Neural cell (in vitro differentiated cells): ENCODE measurements around the gene COL18A1. TPM values are rescaled to one million over a fixed set of nuclear protein-coding genes. Genes with fewer than 3 reads are reported as not detected.

Experiments used
- H2AFZ ChIP-seq: fragments of 200-600, 300-800 bp; sonication (generic), shearing (Covaris generic); 2 replicates; pipeline ENCODE4 v1.6.0; 2014; ENCODE audit warnings: low read depth, mild to moderate bottlenecking, antibody characterized with exemption, low read length, moderate library complexity
- H3F3A ChIP-seq: fragments of 200-600 bp; shearing (Covaris generic); 2 replicates; pipeline ENCODE4 v1.6.1; 2016; ENCODE audit warnings: mild to moderate bottlenecking, moderate library complexity, mixed read lengths, antibody characterized with exemption, low read length; ENCODE audit not compliant: insufficient read depth, poor library complexity, severe bottlenecking
- H3K27ac ChIP-seq: fragments of 200-600, 300-800 bp; sonication (generic), shearing (Covaris generic); 2 replicates; pipeline ENCODE4 v1.5.1; 2014; ENCODE audit warnings: mild to moderate bottlenecking, low read length, moderate library complexity
- H3K27me3 ChIP-seq: fragments of 300-800, 200-600 bp; sonication (generic), shearing (Covaris generic); 2 replicates; pipeline ENCODE4 v1.6.0; 2014; ENCODE audit warnings: mild to moderate bottlenecking, low read depth, low read length, moderate library complexity; ENCODE audit not compliant: insufficient read depth
- H3K36me3 ChIP-seq: fragments of 300-800, 200-600 bp; sonication (generic), shearing (Covaris generic); 2 replicates; pipeline ENCODE4 v1.5.1; 2014; ENCODE audit warnings: mild to moderate bottlenecking, antibody characterized with exemption, low read length, moderate library complexity; ENCODE audit not compliant: insufficient read depth
- H3K4me2 ChIP-seq: fragments of 300-800, 200-600 bp; sonication (generic), shearing (Covaris generic); 2 replicates; pipeline ENCODE4 v1.6.0; 2014; ENCODE audit warnings: mild to moderate bottlenecking, low read length
- H3K4me3 ChIP-seq: fragments of 300-800, 200-600 bp; sonication (generic), shearing (Covaris generic); 2 replicates; pipeline ENCODE4 v1.5.1; 2014; ENCODE audit warnings: mild to moderate bottlenecking, low read length, moderate library complexity
- H3K79me2 ChIP-seq: fragments of 200-600 bp; shearing (Covaris generic); replicated peaks from 2 replicates; pipeline ENCODE4 v1.6.0; 2014; ENCODE audit warnings: mild to moderate bottlenecking, low read length, moderate library complexity; ENCODE audit not compliant: insufficient read depth
- H3K9ac ChIP-seq: fragments of 300-800, 200-600 bp; sonication (generic), shearing (Covaris generic); 2 replicates; pipeline ENCODE4 v1.6.1; 2016; ENCODE audit warnings: mild to moderate bottlenecking, low read length, mixed read lengths
- H3K9me2 ChIP-seq: fragments of 200-600 bp; shearing (Covaris generic); 2 replicates; pipeline ENCODE4 v1.6.1; 2016; ENCODE audit warnings: mild to moderate bottlenecking, low read length, mixed read lengths; ENCODE audit not compliant: insufficient read depth
- H3K9me3 ChIP-seq: fragments of 200-600, 300-800 bp; sonication (generic), shearing (Covaris generic); 2 replicates; pipeline ENCODE4 v1.6.1; 2016; ENCODE audit warnings: mild to moderate bottlenecking, mixed run types, low read length, moderate library complexity, mixed read lengths
- H4K20me1 ChIP-seq: fragments of 200-600 bp; shearing (Covaris generic); 2 replicates; pipeline ENCODE4 v1.6.1; 2016; ENCODE audit warnings: mild to moderate bottlenecking, mixed run types; ENCODE audit not compliant: insufficient read depth
- CTCF ChIP-seq: fragments of 450-650 bp; IDR thresholded peaks from 2 replicates; pipeline ENCODE4 v1.5.1; 2014; ENCODE audit warnings: antibody characterized with exemption, mild to moderate bottlenecking, moderate library complexity; ENCODE audit not compliant: poor library complexity, severe bottlenecking
- EP300 ChIP-seq: fragments of 450-650 bp; conservative IDR thresholded peaks from 2 replicates; pipeline ENCODE4 v1.6.1; 2014; ENCODE audit warnings: antibody characterized with exemption, mild to moderate bottlenecking, moderate library complexity; ENCODE audit not compliant: poor library complexity, severe bottlenecking
- EZH2 ChIP-seq: fragments of 200-600, 300-800 bp; shearing (Covaris generic), sonication (generic); IDR thresholded peaks from 2 replicates; pipeline ENCODE4 v1.6.1; 2014; ENCODE audit warnings: antibody characterized with exemption, low read length, borderline replicate concordance, mild to moderate bottlenecking; ENCODE audit not compliant: insufficient read depth, poor library complexity, severe bottlenecking
- MXI1 ChIP-seq: fragments of 450-650 bp; conservative IDR thresholded peaks from 2 replicates; pipeline ENCODE4 v1.6.1; 2014; ENCODE audit warnings: antibody characterized with exemption, mild to moderate bottlenecking; ENCODE audit not compliant: poor library complexity, severe bottlenecking
- POLR2AphosphoS5 ChIP-seq: IDR thresholded peaks from 2 replicates; pipeline ENCODE4 v1.6.1; 2012
- RAD21 ChIP-seq: fragments of 450-650 bp; conservative IDR thresholded peaks from 2 replicates; pipeline ENCODE4 v1.6.1; 2014; ENCODE audit warnings: antibody characterized with exemption, mild to moderate bottlenecking, moderate library complexity
- REST ChIP-seq: IDR thresholded peaks from 2 replicates; pipeline ENCODE4 v1.6.1; 2012; ENCODE audit warnings: borderline replicate concordance
- SMC3 ChIP-seq: fragments of 450-650 bp; conservative IDR thresholded peaks from 2 replicates; pipeline ENCODE4 v1.6.1; 2014; ENCODE audit warnings: antibody characterized with exemption, mild to moderate bottlenecking, moderate library complexity; ENCODE audit not compliant: poor library complexity
- TAF1 ChIP-seq: IDR thresholded peaks from 2 replicates; pipeline ENCODE4 v1.6.1; 2012; ENCODE audit warnings: low read depth
- polyA plus RNA-seq: library from polyadenylated mRNA; depleted of rRNA; stranded (reverse); fragments of >200 nt; gene quantifications from 2 replicates; pipeline ENCODE4 v1.2.3, GENCODE V29; 2014

The COL18A1 gene
- polyA plus RNA-seq, 1 donor from 2014 or later: 2.5 TPM

DNA sequence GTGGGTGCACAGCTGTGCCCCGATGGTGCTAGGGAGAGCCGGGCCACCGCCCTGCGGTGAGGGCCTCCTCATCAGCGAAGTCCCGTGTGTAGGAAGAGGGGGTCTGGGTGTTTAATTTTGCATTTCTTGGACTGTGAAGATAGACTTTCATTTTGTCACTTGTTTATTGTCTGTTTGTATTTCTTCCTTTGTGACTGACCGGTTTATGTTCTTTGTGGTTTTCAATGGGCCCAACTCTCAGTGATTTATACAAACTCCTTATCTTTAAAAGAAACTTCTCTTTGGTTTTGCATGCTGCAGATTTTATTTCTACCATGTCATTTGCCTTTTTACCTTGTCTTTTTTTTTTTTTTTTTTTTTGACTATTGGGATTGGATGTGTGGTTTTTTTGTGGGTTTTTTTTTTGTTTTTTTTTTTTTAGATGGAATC is 65.1 kb downstream of the COL18A1 start:
- Histone ChIP-seq H3K4me2 (no peak overlapping the region), H3K27ac (no peak overlapping the region), H3K79me2 (no peaks in the 10 kb centered on the region), H3K9ac (no peak overlapping the region), H3K9me3 (no peaks in the 10 kb centered on the region), H3K36me3 (no peaks in the 10 kb centered on the region), H3K4me3 (no peak overlapping the region), H4K20me1 (no peaks in the 10 kb centered on the region), H3K27me3 (no peaks in the 10 kb centered on the region), H2AFZ (no peak overlapping the region), H3F3A (no peaks in the 10 kb centered on the region), H3K9me2 (no peaks in the 10 kb centered on the region)
- no peak for TF ChIP-seq REST
- no peak for TF ChIP-seq MXI1
- no peak for TF ChIP-seq TAF1
- TF ChIP-seq SMC3: no peak
- no peak for TF ChIP-seq RAD21
- no peak for TF ChIP-seq EP300
- no peak for TF ChIP-seq POLR2AphosphoS5
- no peak for TF ChIP-seq CTCF
- TF ChIP-seq EZH2: no peak

GRCh38 chr21:45470773-45471524 is 66.0 kb downstream of the COL18A1 start:
- H3F3A ChIP-seq: no peaks in the 10 kb centered on the region
- H3K27me3 ChIP-seq: no peaks in the 10 kb centered on the region
- no peak overlapping the region for H3K4me2 ChIP-seq
- H3K9ac ChIP-seq: no peak overlapping the region
- H3K79me2 ChIP-seq: no peaks in the 10 kb centered on the region
- H2AFZ ChIP-seq: no peak overlapping the region
- no peaks in the 10 kb centered on the region for H3K36me3 ChIP-seq
- no peaks in the 10 kb centered on the region for H3K9me3 ChIP-seq
- no peak overlapping the region for H3K4me3 ChIP-seq
- no peak overlapping the region for H3K27ac ChIP-seq
- TF ChIP-seq RAD21: no peak
- TF ChIP-seq CTCF: no peak
- no peak for TF ChIP-seq MXI1
- TF ChIP-seq POLR2AphosphoS5: no peak
- no peak for TF ChIP-seq REST
- no peak for TF ChIP-seq TAF1
- TF ChIP-seq EP300: no peak
- TF ChIP-seq SMC3: no peak
- TF ChIP-seq EZH2: no peak
- no peaks in the 10 kb centered on the region for H3K9me2 ChIP-seq
- no peaks in the 10 kb centered on the region for H4K20me1 ChIP-seq
